OCI-LY7 (cell line): Measurements from ENCODE around the gene RRP7A.
"Not testable (repeated sequence)": the region's sequence is repeated elsewhere in the genome, so short reads cannot be mapped to it uniquely, and the experiment has no call there.

ENCODE experiments used
- CTCF ChIP-seq: fragments of 200-600 bp; sonication (generic); conservative IDR thresholded peaks from 2 replicates; pipeline ENCODE4 v1.5.1; 2014; ENCODE audit warnings: mild to moderate bottlenecking, antibody characterized with exemption, low read length, moderate library complexity, mixed read lengths
- EZH2phosphoT487 ChIP-seq: fragments of 200-600 bp; sonication (generic); IDR thresholded peaks from 2 replicates; pipeline ENCODE4 v1.6.1; 2018; ENCODE audit warnings: low read depth, borderline replicate concordance, mild to moderate bottlenecking, mixed run types, antibody characterized with exemption, low read length, moderate library complexity, mixed read lengths

DNA sequence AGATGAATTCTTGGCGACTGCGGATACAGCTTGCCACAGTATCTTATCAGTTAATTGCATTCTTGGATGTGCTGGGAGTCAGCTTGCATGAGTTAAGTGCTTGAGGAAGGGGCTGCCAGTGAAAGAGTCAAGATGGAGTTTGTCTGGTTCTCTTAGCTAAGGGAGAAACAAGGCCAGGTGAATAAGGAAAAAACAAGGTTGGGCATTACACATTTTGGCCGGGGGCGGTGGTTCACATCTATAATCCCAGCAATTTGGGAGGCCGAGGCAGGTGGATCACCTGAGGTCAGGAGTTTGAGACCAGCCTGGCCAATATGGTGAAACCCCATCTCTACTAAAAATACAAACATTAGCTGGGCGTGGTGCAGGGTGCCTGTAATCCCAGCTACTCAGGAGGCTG lies 28.5 kb upstream of the RRP7A start:
- not testable (repeated sequence) for TF ChIP-seq CTCF, EZH2phosphoT487
